GM19035 (cell line): Measurements from ENCODE around the gene DRP2.
"Not testable (repeated sequence)": the region's sequence is repeated elsewhere in the genome, so short reads cannot be mapped to it uniquely, and the experiment has no call there.

Source experiments
- ATAC-seq: cut with Tn5 transposase; IDR thresholded peaks from one replicate; pipeline ENCODE4 v1.9.1; 2021; ENCODE audit not compliant: unreplicated experiment

The DRP2 gene

GRCh38 chrX:101231080-101231479, 11.5 kb downstream of the DRP2 start:
- no peak for ATAC-seq

- ATAC-seq = no peak
Measured at GRCh38 chrX:101232316-101232715, 12.7 kb downstream of the DRP2 start.

- no peak for ATAC-seq
Measured at GRCh38 chrX:101237041-101237440, 17.5 kb downstream of the DRP2 start.

GRCh38 chrX:101241531-101241930, 21.9 kb downstream of the DRP2 start:
- ATAC-seq = no peak

GRCh38 chrX:101252634-101253033, 33.0 kb downstream of the DRP2 start:
- no peak for ATAC-seq

- ATAC-seq = no peak
Measured at GRCh38 chrX:101257448-101258258, 38.1 kb downstream of the DRP2 start.

- ATAC-seq = no peak
Measured at GRCh38 chrX:101258259-101258581, 38.6 kb downstream of the DRP2 start.

- ATAC-seq = no peak
Measured at GRCh38 chrX:101260435-101260834, 40.8 kb downstream of the DRP2 start.

GRCh38 chrX:101262590-101262989, 43.0 kb downstream of the DRP2 start:
- no peak for ATAC-seq

- ATAC-seq = no peak
Measured at GRCh38 chrX:101263766-101264165, 44.2 kb downstream of the DRP2 start.

- ATAC-seq = no peak
Measured at GRCh38 chrX:101265869-101266428, 46.4 kb downstream of the DRP2 start.

GRCh38 chrX:101274198-101274597, 54.6 kb downstream of the DRP2 start:
- no peak for ATAC-seq

- no peak for ATAC-seq
Measured at GRCh38 chrX:101276238-101276637, 56.7 kb downstream of the DRP2 start.

GRCh38 chrX:101287402-101287801, 67.8 kb downstream of the DRP2 start:
- ATAC-seq = no peak

- no peak for ATAC-seq
Measured at GRCh38 chrX:101290957-101291603, 71.5 kb downstream of the DRP2 start, which contains the start of gene TAF7L. Gene TAF7L, minus strand, starts transcription at chrX:101291334. Its CDS starts 3,791 bp downstream, at chrX:101287543.

- not testable (repeated sequence) for ATAC-seq
Measured at GRCh38 chrX:101295603-101296002, 76.0 kb downstream of the DRP2 start.

- no peak for ATAC-seq
Measured at GRCh38 chrX:101303790-101304189, 84.2 kb downstream of the DRP2 start.
